HG02571 (cell line): ENCODE measurements around the gene AP1S3.
A peak's percentile ranks its signal among the peaks of the same experiment; 100 is the strongest.

Experiments used
- ATAC-seq: cut with Tn5 transposase; IDR thresholded peaks from one replicate; pipeline ENCODE4 v1.9.1; 2021; ENCODE audit warnings: mild to moderate bottlenecking, moderate library complexity; ENCODE audit not compliant: unreplicated experiment

The AP1S3 gene

DNA sequence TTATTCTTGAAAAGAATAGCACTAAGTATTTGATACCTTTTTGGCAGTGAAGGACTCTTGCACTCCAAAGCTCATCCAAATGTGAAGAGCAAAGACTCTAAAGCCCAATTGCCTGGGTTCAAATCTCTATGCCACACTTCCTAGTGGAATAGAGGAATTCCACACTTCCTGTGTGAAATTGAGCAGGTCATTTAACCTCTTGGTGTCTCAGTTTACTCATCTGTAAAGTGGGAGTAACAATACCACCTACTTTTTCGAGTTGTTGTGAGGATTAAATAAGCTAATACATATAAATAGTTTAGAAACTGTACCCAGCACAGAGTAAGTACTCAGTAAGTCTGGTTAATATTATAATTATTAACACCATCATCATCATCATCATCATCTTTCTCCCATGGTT is 72.6 kb downstream of the AP1S3 start:
- ATAC-seq, result no peak

DNA sequence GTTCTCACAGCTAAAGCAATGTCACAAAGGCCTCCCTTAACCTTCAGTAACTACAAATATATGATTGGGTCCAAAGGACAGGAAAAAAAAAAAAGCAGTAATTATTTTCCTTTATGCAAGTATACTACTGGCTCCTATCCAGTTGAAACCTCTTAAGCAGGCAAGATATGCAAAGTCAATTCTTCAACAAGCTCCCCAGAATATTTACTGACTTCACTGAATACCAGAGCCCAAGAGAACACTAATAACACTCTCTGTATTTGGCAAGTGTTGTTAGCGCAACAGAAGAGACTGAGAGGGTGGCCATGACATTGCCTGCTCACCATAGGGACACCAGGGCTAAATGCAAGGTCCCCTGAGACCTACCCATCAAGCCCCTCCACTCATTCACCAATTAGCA is 74.5 kb downstream of the AP1S3 start:
- ATAC-seq, result no peak

- peak; percentile 70 for ATAC-seq
These were observed 75.6 kb downstream of the AP1S3 start for GRCh38 chr2:223761746-223762145.

GRCh38 chr2:223760838-223761502 is 76.4 kb downstream of the AP1S3 start:
- peak; percentile 67 for ATAC-seq

GRCh38 chr2:223759569-223760430 is 77.6 kb downstream of the AP1S3 start:
- no peak for ATAC-seq

- ATAC-seq, result no peak
These were observed 79.1 kb downstream of the AP1S3 start for GRCh38 chr2:223758131-223758840.

DNA sequence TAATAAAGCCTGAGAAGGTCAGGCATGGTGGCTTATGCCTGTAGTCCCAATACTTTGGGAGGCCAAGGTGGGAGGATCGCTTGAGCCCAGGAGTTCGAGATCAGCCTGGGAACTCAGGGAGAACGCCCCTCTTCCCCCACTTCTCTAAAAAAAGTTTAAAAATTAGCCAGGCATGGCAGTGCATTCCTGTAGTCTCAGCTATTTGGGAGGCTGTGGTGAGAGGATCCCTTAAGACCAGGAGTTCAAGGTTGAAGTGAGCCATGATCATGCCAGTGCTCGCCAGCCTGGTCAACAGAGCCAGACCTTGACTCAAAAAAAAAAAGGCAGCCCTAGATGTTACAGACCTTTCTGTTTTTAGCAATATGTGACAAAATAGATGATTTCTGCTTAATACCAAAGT is 83.4 kb downstream of the AP1S3 start:
- ATAC-seq, result no peak

DNA sequence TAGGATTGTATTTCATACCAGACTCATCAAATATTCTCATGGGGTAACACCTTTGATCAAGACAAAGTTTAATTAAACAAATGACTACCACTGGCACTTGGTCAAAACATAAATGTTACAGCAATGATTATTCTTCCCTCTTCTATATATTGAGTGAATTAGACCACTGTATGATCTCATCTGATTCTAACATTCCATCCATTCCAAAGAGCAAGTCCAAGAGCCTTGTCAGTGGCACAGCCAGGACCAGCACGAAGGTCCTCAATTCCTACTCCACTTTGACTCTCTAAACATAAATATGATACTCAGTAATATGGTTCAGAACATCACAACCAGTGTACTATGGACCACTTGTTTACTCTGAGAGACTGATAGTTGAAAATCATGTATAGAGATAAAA is 86.4 kb downstream of the AP1S3 start:
- ATAC-seq, result no peak

DNA sequence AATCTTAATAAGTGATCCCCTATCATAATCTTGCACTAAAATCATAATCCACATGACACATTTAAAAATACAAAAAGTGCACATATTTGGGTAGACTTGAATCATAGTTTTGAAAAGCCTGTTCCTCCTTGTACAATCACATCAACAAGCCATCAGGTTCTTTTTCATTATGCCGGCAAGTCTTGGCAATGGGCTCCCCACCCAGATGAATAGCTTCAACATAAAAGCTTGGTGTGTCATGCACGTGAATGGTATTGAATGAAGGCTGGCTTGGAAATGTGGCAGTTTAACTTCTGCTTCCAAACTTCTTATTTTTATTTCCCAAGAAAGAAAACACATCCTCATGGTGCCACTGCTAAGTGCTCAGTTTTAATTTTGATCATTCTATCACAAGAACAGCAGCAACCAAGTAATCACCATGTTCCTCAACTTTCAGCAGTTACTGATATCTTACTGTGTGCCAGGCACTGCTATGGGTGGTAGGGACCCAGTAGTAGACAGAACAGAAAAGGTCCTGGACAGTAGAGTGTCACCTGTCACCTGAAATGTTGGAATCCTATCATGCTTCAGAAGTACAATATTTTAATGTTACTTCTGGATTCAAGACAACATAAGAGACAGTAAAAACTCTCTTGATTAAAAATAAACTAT is 89.9 kb downstream of the AP1S3 start:
- no peak for ATAC-seq

DNA sequence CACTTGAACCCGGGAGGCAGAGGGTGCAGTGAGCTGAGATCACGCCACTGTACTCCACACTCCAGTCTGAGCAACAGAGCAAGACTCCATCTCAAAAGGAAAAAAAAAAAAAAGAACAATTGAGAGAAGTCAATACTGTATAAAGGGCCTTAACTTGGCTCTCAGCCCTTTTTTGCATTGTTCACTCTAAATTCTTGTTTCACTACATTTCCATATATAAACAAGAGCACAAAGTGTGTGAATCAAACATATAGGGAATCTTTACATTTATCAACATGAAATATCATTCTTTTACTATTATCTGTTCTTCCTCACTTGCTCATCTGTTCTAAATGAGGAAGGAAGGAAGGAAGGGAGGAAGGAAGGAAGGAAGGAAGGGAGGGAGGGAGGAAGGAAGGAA is 90.8 kb downstream of the AP1S3 start:
- ATAC-seq, result no peak

GRCh38 chr2:223744580-223744979 is 92.8 kb downstream of the AP1S3 start:
- ATAC-seq, result no peak

- no peak for ATAC-seq
These were observed 96.7 kb downstream of the AP1S3 start for GRCh38 chr2:223740679-223741078.

- no peak for ATAC-seq
These were observed 100.2 kb downstream of the AP1S3 start for GRCh38 chr2:223737207-223737606.

DNA sequence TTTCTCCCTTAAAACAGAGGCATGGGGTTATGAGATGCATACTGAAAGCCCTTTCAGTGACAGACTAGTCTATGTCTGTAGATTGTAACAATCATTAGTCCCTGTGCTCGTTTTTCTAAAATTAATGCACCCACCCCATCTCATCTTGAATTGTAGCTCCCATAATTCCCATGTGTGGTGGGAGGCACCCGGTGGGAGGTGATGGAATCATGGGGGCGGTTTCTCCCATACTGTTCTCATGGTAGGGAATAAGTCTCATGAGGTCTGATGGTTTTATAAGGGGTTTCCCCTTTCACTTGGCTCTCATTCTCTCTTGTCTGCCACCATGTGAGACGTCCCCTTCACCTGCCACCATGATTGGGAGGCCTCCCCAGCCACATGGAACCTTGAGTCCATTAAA is 100.9 kb downstream of the AP1S3 start:
- no peak for ATAC-seq

- no peak for ATAC-seq
These were observed 101.6 kb downstream of the AP1S3 start for GRCh38 chr2:223735659-223736244.

GRCh38 chr2:223735035-223735640 is 102.2 kb downstream of the AP1S3 start:
- ATAC-seq, result no peak

GRCh38 chr2:223734346-223734745 is 103.0 kb downstream of the AP1S3 start:
- ATAC-seq, result no peak

DNA sequence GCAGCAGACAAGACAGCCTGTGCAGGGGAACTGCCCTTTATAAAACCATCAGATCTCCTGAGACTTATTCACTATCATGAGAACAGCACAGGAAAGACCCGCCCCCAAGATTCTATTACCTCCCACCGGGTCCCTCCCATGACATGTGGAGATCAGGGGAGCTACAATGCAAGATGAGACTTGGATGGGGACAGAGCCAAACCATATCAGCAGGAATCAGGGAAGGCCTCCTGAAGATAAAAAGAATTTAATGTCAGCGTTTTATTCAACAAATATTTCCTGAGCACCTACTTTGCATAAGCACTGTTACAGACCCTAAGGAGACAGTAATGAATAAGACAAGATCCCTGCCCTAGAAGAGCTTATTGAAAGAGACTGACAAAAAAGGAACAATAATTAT is 105.0 kb downstream of the AP1S3 start:
- no peak for ATAC-seq

GRCh38 chr2:223731503-223731902 is 105.9 kb downstream of the AP1S3 start:
- ATAC-seq, result no peak

GRCh38 chr2:223729781-223730180 is 107.6 kb downstream of the AP1S3 start:
- ATAC-seq, result no peak
